Glutamatergic neuron (in vitro differentiated cells): ENCODE measurements around the gene H6PD. TPM values are rescaled to one million over a fixed set of nuclear protein-coding genes. Genes with fewer than 3 reads are reported as not detected.
A peak's percentile ranks its signal among the peaks of the same experiment; 100 is the strongest.

Experiments used
- DNase-seq: peaks from one replicate; pipeline ENCODE4 v3.0.0; 2022
- H3K27ac Mint-ChIP-seq: one replicate; pipeline ENCODE4 v1.8.0; 2020; ENCODE audit warnings: mild to moderate bottlenecking, mixed read lengths, inconsistent platforms; ENCODE audit not compliant: unreplicated experiment
- H3K27me3 Mint-ChIP-seq: one replicate; pipeline ENCODE4 v1.8.0; 2020; ENCODE audit warnings: mild to moderate bottlenecking, moderate library complexity, mixed read lengths, inconsistent platforms; ENCODE audit not compliant: unreplicated experiment
- H3K36me3 Mint-ChIP-seq: one replicate; pipeline ENCODE4 v1.8.0; 2020; ENCODE audit warnings: mild to moderate bottlenecking, mixed read lengths, inconsistent platforms; ENCODE audit not compliant: unreplicated experiment
- H3K4me1 Mint-ChIP-seq: one replicate; pipeline ENCODE4 v1.8.0; 2020; ENCODE audit warnings: mild to moderate bottlenecking, low read depth, mixed read lengths, inconsistent platforms; ENCODE audit not compliant: unreplicated experiment
- H3K4me3 Mint-ChIP-seq: one replicate; pipeline ENCODE4 v1.8.0; 2020; ENCODE audit warnings: mild to moderate bottlenecking, mixed read lengths, inconsistent platforms; ENCODE audit not compliant: unreplicated experiment
- H3K9me3 Mint-ChIP-seq: one replicate; pipeline ENCODE4 v1.8.0; 2020; ENCODE audit warnings: mild to moderate bottlenecking, moderate library complexity, mixed read lengths, inconsistent platforms; ENCODE audit not compliant: unreplicated experiment
- CTCF ChIP-seq: fragments of 200-600 bp; sonication (generic); IDR thresholded peaks from one replicate; pipeline ENCODE4 v1.5.0; 2021; ENCODE audit not compliant: partially characterized antibody, unreplicated experiment
- total RNA-seq: library from RNA; stranded (reverse); fragmentation: NEBNext Ultra II Directional; extraction: Animal tissue kit (Norgen Biotek cat#: 25700); gene quantifications from one replicate; pipeline ENCODE4 v1.2.1, GENCODE V29; 2021; ENCODE audit not compliant: unreplicated experiment

H6PD gene
- total RNA-seq, 1 donor from 2014 or later = 5.0 TPM

DNA sequence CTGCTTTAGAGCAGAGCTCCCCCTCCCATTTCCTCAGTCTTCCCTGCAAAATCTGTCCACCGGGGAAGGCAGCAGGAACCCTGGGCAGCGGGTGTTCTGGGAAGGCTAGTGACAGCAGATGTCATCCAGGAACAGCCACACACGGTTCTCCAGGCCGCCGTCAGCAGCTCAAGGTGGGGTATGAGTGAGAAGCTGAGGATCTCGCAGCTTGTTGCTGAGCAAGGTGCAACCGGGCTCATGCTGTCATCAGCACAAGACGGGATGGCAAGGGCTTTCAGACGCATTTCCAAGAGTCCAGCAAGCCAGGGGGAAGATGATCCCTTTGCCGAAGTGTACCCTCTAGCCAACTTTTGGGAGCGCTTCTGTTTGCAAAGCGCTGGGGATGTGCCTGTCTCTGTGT is 35.1 kb downstream of the H6PD start:
- H3K4me1 Mint-ChIP-seq = peaks cover 38% of the 10 kb centered on the region
- no peaks in the 10 kb centered on the region for H3K36me3 Mint-ChIP-seq
- no peak for TF ChIP-seq CTCF
- peak overlapping the region; percentile 59 for H3K4me3 Mint-ChIP-seq
- peaks cover 10% of the 10 kb centered on the region for H3K27me3 Mint-ChIP-seq
- DNase-seq = no peak
- peak overlapping the region; percentile 66 for H3K27ac Mint-ChIP-seq
- peaks cover 4% of the 10 kb centered on the region for H3K9me3 Mint-ChIP-seq

DNA sequence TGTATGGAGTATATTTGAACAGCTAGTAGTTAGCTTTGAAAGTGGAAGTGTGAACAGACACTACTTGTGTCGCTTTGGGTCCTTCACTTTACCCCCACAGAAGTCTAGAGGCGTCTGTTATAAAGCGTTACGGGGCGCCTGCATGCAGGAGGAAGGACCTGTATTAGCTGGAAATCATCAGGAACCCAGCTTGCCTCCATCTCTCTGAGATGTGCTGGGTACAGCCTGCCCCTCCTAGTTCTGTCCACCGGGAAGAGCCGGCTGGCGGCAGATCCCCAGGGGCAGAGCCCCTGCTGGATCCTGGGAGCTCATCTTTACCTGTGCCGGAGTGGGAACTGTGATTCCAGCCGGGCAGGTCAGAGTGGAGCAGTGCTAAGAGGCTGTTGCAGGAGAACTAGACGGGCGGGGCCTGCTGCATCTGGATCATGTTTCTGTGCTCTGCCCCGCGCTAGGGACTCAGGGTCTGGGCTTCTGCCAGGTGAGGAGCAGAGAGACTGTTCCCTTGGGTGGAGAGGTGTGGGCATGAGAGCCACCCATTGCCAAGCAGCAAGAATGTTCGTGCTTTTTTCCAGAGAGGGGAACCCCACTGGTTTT is 35.8 kb downstream of the H6PD start:
- no peak for DNase-seq
- peaks cover 10% of the 10 kb centered on the region for H3K9me3 Mint-ChIP-seq
- H3K27me3 Mint-ChIP-seq = peaks cover 10% of the 10 kb centered on the region
- peak overlapping the region; percentile 59 for H3K4me3 Mint-ChIP-seq
- H3K4me1 Mint-ChIP-seq = peaks cover 43% of the 10 kb centered on the region
- no peaks in the 10 kb centered on the region for H3K36me3 Mint-ChIP-seq
- TF ChIP-seq CTCF = no peak
- peak overlapping the region; percentile 52 for H3K27ac Mint-ChIP-seq

DNA sequence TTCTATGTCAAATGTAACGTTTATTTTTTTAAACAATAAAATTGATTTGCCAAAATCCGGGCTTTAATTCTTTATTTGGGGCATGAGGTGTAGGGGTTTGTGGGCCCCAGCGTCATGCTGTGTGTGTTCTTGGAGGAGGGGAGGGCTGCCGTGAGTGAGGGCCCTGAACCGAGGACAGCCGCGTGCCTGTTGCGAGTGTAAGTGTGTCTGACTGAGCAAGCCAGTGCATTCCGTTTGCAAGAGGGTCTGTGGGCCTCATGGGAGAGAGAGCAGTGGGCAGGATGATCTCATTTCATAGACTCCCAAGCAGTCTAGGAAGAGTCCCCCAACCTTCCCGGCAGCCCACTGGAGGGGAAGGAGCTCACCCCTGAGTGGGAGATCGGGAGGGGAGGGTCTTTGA is 36.7 kb downstream of the H6PD start:
- H3K9me3 Mint-ChIP-seq = peaks cover 11% of the 10 kb centered on the region
- H3K36me3 Mint-ChIP-seq = no peaks in the 10 kb centered on the region
- peaks cover 48% of the 10 kb centered on the region for H3K4me1 Mint-ChIP-seq
- no peak for TF ChIP-seq CTCF
- peaks cover 10% of the 10 kb centered on the region for H3K27me3 Mint-ChIP-seq
- DNase-seq = no peak
- H3K4me3 Mint-ChIP-seq = no peak overlapping the region
- H3K27ac Mint-ChIP-seq = peak overlapping the region; percentile 56

GRCh38 chr1:9271861-9272595 is 37.5 kb downstream of the H6PD start:
- Mint-ChIP-seq H3K36me3 (peaks cover 3% of the 10 kb centered on the region), H3K9me3 (peaks cover 13% of the 10 kb centered on the region), H3K27me3 (peaks cover 10% of the 10 kb centered on the region), H3K4me3 (no peak overlapping the region), H3K27ac (peak overlapping the region; percentile 56), H3K4me1 (peaks cover 48% of the 10 kb centered on the region)
- no peak for DNase-seq
- TF ChIP-seq CTCF = no peak

DNA sequence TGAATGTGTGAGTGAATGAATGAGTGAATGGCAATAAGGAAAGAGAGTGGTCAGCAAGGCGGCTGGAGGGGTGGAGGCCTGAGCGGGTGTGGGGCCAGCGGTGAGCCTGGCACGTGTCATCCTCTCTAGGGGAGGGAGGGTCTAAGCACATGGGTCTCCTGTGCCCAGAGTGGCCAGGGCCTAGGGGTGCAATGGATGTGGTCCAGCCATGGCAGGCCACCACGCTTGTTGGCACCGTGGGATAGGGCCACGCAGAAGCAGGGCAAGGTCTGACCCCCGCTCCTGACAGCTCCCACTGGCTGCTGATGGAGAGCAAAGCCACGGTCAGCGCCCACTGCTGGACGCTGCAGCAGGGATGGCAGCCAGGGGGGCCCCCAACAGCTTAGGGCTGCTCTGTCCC is 38.6 kb downstream of the H6PD start:
- Mint-ChIP-seq H3K4me3 (no peak overlapping the region), H3K4me1 (peaks cover 39% of the 10 kb centered on the region), H3K9me3 (peaks cover 11% of the 10 kb centered on the region), H3K27ac (no peak overlapping the region), H3K27me3 (peaks cover 5% of the 10 kb centered on the region), H3K36me3 (peaks cover 3% of the 10 kb centered on the region)
- no peak for TF ChIP-seq CTCF
- DNase-seq = no peak
